ENCODE measurements around the gene ZNF407. TPM values are rescaled to one million over a fixed set of nuclear protein-coding genes. Genes with fewer than 3 reads are reported as not detected.

ZNF407 gene
- total RNA-seq, 1 experiment from 2014 or later: 18.1 TPM

DNA sequence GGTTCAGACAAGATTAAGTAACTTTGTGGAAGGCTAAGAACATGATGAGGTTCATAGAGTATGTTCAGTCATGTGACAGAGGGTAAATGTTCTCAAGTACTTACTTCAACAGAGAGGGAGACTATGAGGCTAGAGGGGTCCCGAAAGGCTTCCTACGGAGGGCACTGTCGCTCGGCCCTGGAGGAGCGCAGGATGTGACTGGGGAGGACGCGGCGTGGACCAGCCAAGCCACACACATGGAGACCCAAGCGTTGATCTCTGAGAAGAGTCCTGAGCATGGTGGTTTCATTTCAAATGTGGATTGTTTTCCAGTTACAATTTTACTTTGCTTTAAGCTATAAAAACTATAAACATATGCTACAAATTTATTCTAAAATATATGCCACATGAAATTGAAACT, 383.8 kb downstream of the ZNF407 start:
- Histone ChIP-seq H3K9me3 (ENCODE audit: low read length) (no peaks in the 10 kb centered on the region), H3K9me2 (replicated peaks; ENCODE audit: insufficient read depth, low read length) (no peaks in the 10 kb centered on the region), H2AFZ (ENCODE audit: low read length) (no peak overlapping the region), H3K27me3 (ENCODE audit: low read length) (no peaks in the 10 kb centered on the region), H3K9ac (ENCODE audit: low read length) (no peak overlapping the region), H3K79me2 (ENCODE audit: low read length) (no peaks in the 10 kb centered on the region), H3K27ac (ENCODE audit: low read length) (no peak overlapping the region), H3K4me1 (ENCODE audit: low read length) (no peaks in the 10 kb centered on the region), H3K4me2 (ENCODE audit: low read depth, low read length, poor library complexity, severe bottlenecking) (no peak overlapping the region), H3K36me3 (ENCODE audit: insufficient read depth, low read length) (no peaks in the 10 kb centered on the region), H4K20me1 (ENCODE audit: insufficient read depth, low read depth, low read length) (no peaks in the 10 kb centered on the region), H3K4me3 (ENCODE audit: low read length) (no peak overlapping the region)
- DNase-seq: no peak

DNA sequence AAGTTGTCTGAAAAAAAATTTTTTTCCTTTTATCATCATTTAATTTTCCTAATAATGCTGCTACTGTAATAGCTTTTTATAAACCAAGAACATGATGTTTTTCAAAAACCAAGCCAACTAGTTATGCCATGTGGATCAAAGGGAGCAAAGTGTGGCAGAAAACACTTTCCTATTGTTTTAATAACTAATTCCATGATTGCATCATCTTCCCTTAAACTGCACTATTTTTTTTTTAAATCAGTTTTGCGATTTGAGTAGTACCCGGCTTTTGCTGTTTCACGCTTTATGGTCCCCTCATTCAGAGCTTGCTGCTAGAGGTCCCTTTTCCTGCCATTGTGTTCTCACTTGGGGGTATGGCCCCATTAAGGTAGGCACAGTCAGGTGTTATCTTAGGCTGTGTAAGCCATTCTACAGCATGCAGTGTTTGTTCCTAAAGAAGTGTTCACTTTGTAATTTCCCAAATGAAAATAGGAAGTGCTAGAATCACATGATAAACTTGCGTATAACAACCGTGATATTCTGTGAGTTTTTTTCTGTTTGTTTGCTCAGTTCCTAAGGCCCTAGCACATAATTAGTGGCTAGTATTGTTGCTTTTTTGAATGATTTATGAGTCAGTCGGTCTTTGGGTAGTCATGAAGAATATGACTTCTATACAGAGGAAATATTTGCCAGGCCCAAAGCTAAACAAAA, 385.4 kb downstream of the ZNF407 start:
- no peak for DNase-seq
- H2AFZ ChIP-seq (ENCODE audit: low read length): no peak overlapping the region
- H4K20me1 ChIP-seq (ENCODE audit: insufficient read depth, low read depth, low read length): no peaks in the 10 kb centered on the region; the same call in 1 of the 2 replicates
- no peak overlapping the region for H3K27ac ChIP-seq (ENCODE audit: low read length)
- no peaks in the 10 kb centered on the region for H3K36me3 ChIP-seq (ENCODE audit: insufficient read depth, low read length)
- H3K9me2 ChIP-seq (replicated peaks; ENCODE audit: insufficient read depth, low read length): no peaks in the 10 kb centered on the region
- no peaks in the 10 kb centered on the region for H3K4me1 ChIP-seq (ENCODE audit: low read length)
- no peak overlapping the region for H3K9ac ChIP-seq (ENCODE audit: low read length)
- no peaks in the 10 kb centered on the region for H3K27me3 ChIP-seq (ENCODE audit: low read length)
- no peaks in the 10 kb centered on the region for H3K9me3 ChIP-seq (ENCODE audit: low read length)
- no peaks in the 10 kb centered on the region for H3K79me2 ChIP-seq (ENCODE audit: low read length)
- H3K4me3 ChIP-seq (ENCODE audit: low read length): no peak overlapping the region
- H3K4me2 ChIP-seq (ENCODE audit: low read depth, low read length, poor library complexity, severe bottlenecking): no peak overlapping the region

DNA sequence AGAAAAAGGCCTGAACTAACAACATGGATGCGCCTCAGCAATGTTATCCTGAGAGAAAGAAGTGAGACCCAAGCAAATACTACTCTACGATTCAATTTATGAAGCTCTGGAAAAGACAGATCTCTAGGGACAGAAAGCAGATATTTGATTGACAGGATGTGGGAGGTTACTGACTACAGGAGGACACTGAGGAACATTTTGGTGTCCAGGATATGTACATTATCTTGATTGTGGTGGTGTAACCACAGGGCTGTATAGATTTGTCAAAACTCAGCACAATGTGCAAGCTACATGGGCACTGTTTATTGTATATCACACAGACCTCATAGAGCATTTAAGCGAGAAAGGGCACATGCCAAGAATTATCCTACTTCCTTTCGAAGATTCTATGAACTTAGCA, 391.5 kb downstream of the ZNF407 start:
- Histone ChIP-seq H3K27me3 (ENCODE audit: low read length) (no peaks in the 10 kb centered on the region), H3K4me3 (ENCODE audit: low read length) (no peak overlapping the region), H3K4me2 (ENCODE audit: low read depth, low read length, poor library complexity, severe bottlenecking) (no peak overlapping the region), H3K9me3 (ENCODE audit: low read length) (no peaks in the 10 kb centered on the region), H3K4me1 (ENCODE audit: low read length) (no peaks in the 10 kb centered on the region), H3K27ac (ENCODE audit: low read length) (no peak overlapping the region), H3K36me3 (ENCODE audit: insufficient read depth, low read length) (no peaks in the 10 kb centered on the region), H2AFZ (ENCODE audit: low read length) (no peak overlapping the region), H4K20me1 (ENCODE audit: insufficient read depth, low read depth, low read length) (no peaks in the 10 kb centered on the region; the same call in 1 of the 2 replicates), H3K9ac (ENCODE audit: low read length) (no peak overlapping the region), H3K79me2 (ENCODE audit: low read length) (no peaks in the 10 kb centered on the region), H3K9me2 (replicated peaks; ENCODE audit: insufficient read depth, low read length) (no peaks in the 10 kb centered on the region)
- DNase-seq: no peak

DNA sequence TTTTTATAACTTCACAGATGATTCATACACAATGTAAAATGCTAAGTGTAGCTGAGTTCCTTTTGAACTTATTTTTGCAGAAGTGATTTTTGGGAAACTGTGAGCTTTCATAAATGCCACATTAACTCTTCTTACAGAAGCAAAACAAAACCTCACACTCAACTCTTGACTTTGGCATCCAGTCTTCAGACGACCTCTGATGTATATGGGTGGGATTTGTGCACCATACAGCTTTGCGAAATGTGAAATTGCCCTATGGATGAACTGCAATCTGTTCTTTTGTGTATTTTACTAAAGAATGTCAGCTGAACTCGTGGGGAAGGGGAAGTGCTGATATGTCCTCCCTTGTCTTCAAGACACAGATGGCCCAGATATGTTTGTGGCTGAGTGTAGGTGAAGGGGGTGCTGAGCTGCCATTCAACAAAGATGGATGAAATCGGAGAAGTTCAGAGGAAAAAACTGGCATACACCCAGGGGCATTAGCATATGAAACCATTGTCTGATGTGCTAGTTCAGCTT, 393.0 kb downstream of the ZNF407 start:
- Histone ChIP-seq H3K27ac (ENCODE audit: low read length) (no peak overlapping the region), H3K27me3 (ENCODE audit: low read length) (no peaks in the 10 kb centered on the region), H3K36me3 (ENCODE audit: insufficient read depth, low read length) (no peaks in the 10 kb centered on the region), H3K4me2 (ENCODE audit: low read depth, low read length, poor library complexity, severe bottlenecking) (no peak overlapping the region), H3K9me3 (ENCODE audit: low read length) (no peaks in the 10 kb centered on the region), H3K79me2 (ENCODE audit: low read length) (no peaks in the 10 kb centered on the region), H3K9ac (ENCODE audit: low read length) (no peak overlapping the region), H3K9me2 (replicated peaks; ENCODE audit: insufficient read depth, low read length) (no peaks in the 10 kb centered on the region), H3K4me1 (ENCODE audit: low read length) (no peaks in the 10 kb centered on the region), H4K20me1 (ENCODE audit: insufficient read depth, low read depth, low read length) (no peaks in the 10 kb centered on the region; the same call in 1 of the 2 replicates), H3K4me3 (ENCODE audit: low read length) (no peak overlapping the region), H2AFZ (ENCODE audit: low read length) (no peak overlapping the region)
- no peak for DNase-seq

DNA sequence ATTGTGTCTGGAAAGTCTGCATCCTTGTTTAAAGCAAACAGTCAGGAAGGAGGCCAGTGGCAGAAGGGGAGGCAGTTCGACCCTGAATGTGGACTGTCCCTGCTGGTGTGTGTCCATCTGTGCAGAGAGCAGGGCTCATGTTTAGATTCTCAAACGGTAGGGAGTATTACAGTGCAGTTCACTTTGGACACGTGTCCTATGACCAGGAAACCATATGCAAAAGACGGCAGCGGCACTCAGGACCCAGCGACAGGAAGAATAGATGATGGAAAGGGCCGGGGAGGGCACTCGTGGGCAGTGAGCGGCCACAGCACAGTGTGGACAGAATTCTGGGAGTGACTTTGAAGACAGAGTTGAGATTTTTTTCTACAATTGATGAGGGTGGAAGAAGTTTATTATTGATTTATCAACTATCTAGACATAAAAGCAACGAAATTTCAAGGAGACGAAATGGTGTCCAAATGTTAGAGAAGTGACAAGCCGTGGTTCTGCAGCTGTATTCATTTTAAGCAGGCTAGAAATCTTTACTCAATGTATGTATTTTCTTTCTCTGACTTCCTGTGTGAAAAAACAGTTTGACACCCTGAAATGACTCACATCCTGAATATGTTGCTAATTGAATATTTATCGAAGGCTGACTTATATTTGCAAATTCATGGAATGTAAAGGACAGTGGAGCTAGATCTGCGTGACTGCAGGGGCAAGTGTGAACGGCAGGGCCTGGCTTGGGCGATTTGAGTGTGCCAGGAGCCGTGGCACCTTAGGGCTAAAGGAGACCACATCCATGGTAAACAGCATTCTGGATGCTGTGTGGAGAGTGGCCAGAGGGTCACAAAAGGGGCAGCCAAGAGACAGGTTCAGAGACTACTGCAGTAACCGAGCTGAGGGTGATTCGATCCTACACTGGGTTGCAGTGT, 397.1 kb downstream of the ZNF407 start:
- no peak for DNase-seq
- Histone ChIP-seq H3K9me3 (ENCODE audit: low read length) (no peaks in the 10 kb centered on the region), H3K79me2 (ENCODE audit: low read length) (no peaks in the 10 kb centered on the region), H4K20me1 (ENCODE audit: insufficient read depth, low read depth, low read length) (no peaks in the 10 kb centered on the region; the same call in 1 of the 2 replicates), H3K4me3 (ENCODE audit: low read length) (no peak overlapping the region), H3K27ac (ENCODE audit: low read length) (no peak overlapping the region), H3K9me2 (replicated peaks; ENCODE audit: insufficient read depth, low read length) (no peaks in the 10 kb centered on the region), H2AFZ (ENCODE audit: low read length) (no peak overlapping the region), H3K9ac (ENCODE audit: low read length) (no peak overlapping the region), H3K27me3 (ENCODE audit: low read length) (no peaks in the 10 kb centered on the region), H3K4me2 (ENCODE audit: low read depth, low read length, poor library complexity, severe bottlenecking) (no peak overlapping the region), H3K36me3 (ENCODE audit: insufficient read depth, low read length) (no peaks in the 10 kb centered on the region), H3K4me1 (ENCODE audit: low read length) (no peaks in the 10 kb centered on the region)

DNA sequence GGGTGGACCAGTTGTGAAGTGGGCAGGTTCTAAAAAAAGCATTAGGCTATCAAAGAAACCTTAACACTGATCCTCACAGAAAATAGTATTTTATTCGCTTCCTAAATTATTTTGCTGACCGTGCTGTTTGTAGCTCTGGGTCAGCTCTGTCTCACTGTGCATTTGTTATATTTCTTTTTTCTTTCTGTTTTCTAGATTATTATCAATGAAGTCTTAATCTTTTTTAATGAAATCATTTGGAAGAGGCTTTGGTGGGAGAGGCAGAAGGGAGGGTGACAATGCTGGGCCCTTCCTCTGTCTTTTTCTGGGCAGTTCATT, 397.7 kb downstream of the ZNF407 start:
- H3K4me3 ChIP-seq (ENCODE audit: low read length): no peak overlapping the region
- H3K9ac ChIP-seq (ENCODE audit: low read length): no peak overlapping the region
- H3K9me2 ChIP-seq (replicated peaks; ENCODE audit: insufficient read depth, low read length): no peaks in the 10 kb centered on the region
- no peaks in the 10 kb centered on the region for H3K79me2 ChIP-seq (ENCODE audit: low read length)
- DNase-seq: no peak
- H3K36me3 ChIP-seq (ENCODE audit: insufficient read depth, low read length): no peaks in the 10 kb centered on the region
- H3K9me3 ChIP-seq (ENCODE audit: low read length): no peaks in the 10 kb centered on the region
- H4K20me1 ChIP-seq (ENCODE audit: insufficient read depth, low read depth, low read length): no peaks in the 10 kb centered on the region; the same call in 1 of the 2 replicates
- H2AFZ ChIP-seq (ENCODE audit: low read length): no peak overlapping the region
- H3K4me2 ChIP-seq (ENCODE audit: low read depth, low read length, poor library complexity, severe bottlenecking): no peak overlapping the region
- H3K27me3 ChIP-seq (ENCODE audit: low read length): no peaks in the 10 kb centered on the region
- no peak overlapping the region for H3K27ac ChIP-seq (ENCODE audit: low read length)
- H3K4me1 ChIP-seq (ENCODE audit: low read length): no peaks in the 10 kb centered on the region

DNA sequence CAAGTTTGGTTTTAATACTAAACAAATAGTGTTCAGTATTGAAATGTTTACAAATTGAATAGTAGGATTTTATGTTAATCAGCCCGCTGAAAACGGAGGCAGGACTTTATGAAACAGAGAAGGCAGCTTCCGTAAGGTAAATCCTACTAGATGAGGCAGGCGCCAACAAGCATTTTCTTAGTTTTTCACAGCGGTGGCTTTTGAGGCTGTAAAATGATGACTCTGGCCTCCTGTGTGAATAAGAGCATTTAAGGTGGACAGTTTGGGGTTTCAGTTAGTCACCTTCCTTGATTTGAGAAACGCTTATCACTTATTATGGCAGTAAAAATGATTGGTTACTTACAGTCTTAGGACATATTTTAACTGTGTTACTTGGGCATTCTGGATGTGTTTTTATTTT, 398.4 kb downstream of the ZNF407 start:
- no peak overlapping the region for H3K9ac ChIP-seq (ENCODE audit: low read length)
- no peak overlapping the region for H3K4me2 ChIP-seq (ENCODE audit: low read depth, low read length, poor library complexity, severe bottlenecking)
- H2AFZ ChIP-seq (ENCODE audit: low read length): no peak overlapping the region
- H3K36me3 ChIP-seq (ENCODE audit: insufficient read depth, low read length): no peaks in the 10 kb centered on the region
- no peaks in the 10 kb centered on the region for H3K27me3 ChIP-seq (ENCODE audit: low read length)
- no peaks in the 10 kb centered on the region for H3K9me2 ChIP-seq (replicated peaks; ENCODE audit: insufficient read depth, low read length)
- no peaks in the 10 kb centered on the region for H3K4me1 ChIP-seq (ENCODE audit: low read length)
- H3K27ac ChIP-seq (ENCODE audit: low read length): no peak overlapping the region
- no peak for DNase-seq
- no peaks in the 10 kb centered on the region; the same call in 1 of the 2 replicates for H4K20me1 ChIP-seq (ENCODE audit: insufficient read depth, low read depth, low read length)
- H3K9me3 ChIP-seq (ENCODE audit: low read length): no peaks in the 10 kb centered on the region
- H3K4me3 ChIP-seq (ENCODE audit: low read length): no peak overlapping the region
- no peaks in the 10 kb centered on the region for H3K79me2 ChIP-seq (ENCODE audit: low read length)

DNA sequence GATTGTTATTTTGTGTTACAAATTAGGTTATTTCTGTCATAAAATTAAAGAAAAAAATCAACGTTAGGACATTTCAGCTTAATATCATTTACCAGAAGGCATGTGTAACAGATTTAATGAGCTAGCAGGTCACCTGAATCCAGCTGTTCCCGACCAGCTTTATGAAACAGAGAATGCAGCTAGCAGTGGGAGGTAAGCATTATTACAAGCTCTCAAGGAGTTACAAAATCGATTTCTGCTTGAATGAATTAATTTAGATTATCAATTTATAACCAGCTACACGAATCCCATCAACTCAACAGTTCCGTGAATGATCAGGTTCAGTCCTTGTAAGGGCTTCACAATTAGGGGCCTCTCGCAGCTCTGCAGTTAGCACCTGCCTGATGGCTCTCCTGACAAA, 399.3 kb downstream of the ZNF407 start:
- Histone ChIP-seq H3K27ac (ENCODE audit: low read length) (no peak overlapping the region), H3K4me3 (ENCODE audit: low read length) (no peak overlapping the region), H3K36me3 (ENCODE audit: insufficient read depth, low read length) (no peaks in the 10 kb centered on the region), H4K20me1 (ENCODE audit: insufficient read depth, low read depth, low read length) (peaks cover 4% of the 10 kb centered on the region; the same call in 1 of the 2 replicates), H3K9ac (ENCODE audit: low read length) (no peak overlapping the region), H3K9me3 (ENCODE audit: low read length) (no peaks in the 10 kb centered on the region), H3K27me3 (ENCODE audit: low read length) (no peaks in the 10 kb centered on the region), H2AFZ (ENCODE audit: low read length) (no peak overlapping the region), H3K4me1 (ENCODE audit: low read length) (no peaks in the 10 kb centered on the region), H3K9me2 (replicated peaks; ENCODE audit: insufficient read depth, low read length) (no peaks in the 10 kb centered on the region), H3K4me2 (ENCODE audit: low read depth, low read length, poor library complexity, severe bottlenecking) (no peak overlapping the region), H3K79me2 (ENCODE audit: low read length) (no peaks in the 10 kb centered on the region)
- DNase-seq: no peak

All from Karpas-422 (cell line).